Kidney capillary endothelial cell (primary cell): ENCODE measurements around the gene CDK8.
"Not testable (repeated sequence)": the region's sequence is repeated elsewhere in the genome, so short reads cannot be mapped to it uniquely, and the experiment has no call there.

Experiments used
- DNase-seq: peaks from one replicate; pipeline ENCODE4 v3.0.0-alpha.2; 2018; ENCODE audit warnings: low spot score

CDK8 gene

GRCh38 chr13:26253787-26254582 is at the start of gene CDK8:
Gene CDK8, plus strand, starts transcription at chr13:26254129. Its CDS starts 513 bp downstream, at chr13:26254642.
- DNase-seq = peak; percentile 75

GRCh38 chr13:26208287-26208686 is 45.6 kb upstream of the CDK8 start:
- DNase-seq = no peak

- no peak for DNase-seq
These were observed 40.6 kb upstream of the CDK8 start for GRCh38 chr13:26213345-26213744.

GRCh38 chr13:26213982-26214381 is 39.9 kb upstream of the CDK8 start:
- DNase-seq = no peak

- DNase-seq = no peak
These were observed 37.9 kb upstream of the CDK8 start for GRCh38 chr13:26216042-26216441.

GRCh38 chr13:26219726-26220125 is 34.2 kb upstream of the CDK8 start:
- no peak for DNase-seq

GRCh38 chr13:26220575-26220974 is 33.4 kb upstream of the CDK8 start:
- DNase-seq = peak; percentile 18

GRCh38 chr13:26221399-26221720 is 32.6 kb upstream of the CDK8 start:
- DNase-seq = no peak

- DNase-seq = peak; percentile 99
These were observed 32.0 kb upstream of the CDK8 start, which contains the start of gene RNF6 for GRCh38 chr13:26221721-26222519. Gene RNF6, minus strand, starts transcription at chr13:26222314. Its CDS starts 2,665 bp downstream, at chr13:26219649.

GRCh38 chr13:26222520-26223046 is 31.3 kb upstream of the CDK8 start:
- DNase-seq = peak; percentile 47

- DNase-seq = no peak
These were observed 27.9 kb upstream of the CDK8 start for GRCh38 chr13:26225896-26226617.

- DNase-seq = no peak
These were observed 26.6 kb upstream of the CDK8 start for GRCh38 chr13:26227166-26227971.

GRCh38 chr13:26228096-26228495 is 25.8 kb upstream of the CDK8 start:
- DNase-seq = no peak

GRCh38 chr13:26229080-26229615 is 24.8 kb upstream of the CDK8 start:
- no peak for DNase-seq

- DNase-seq = no peak
These were observed 23.2 kb upstream of the CDK8 start for GRCh38 chr13:26230703-26231102.

- no peak for DNase-seq
These were observed 17.6 kb upstream of the CDK8 start for GRCh38 chr13:26236296-26236695.

GRCh38 chr13:26246154-26246553 is 7.8 kb upstream of the CDK8 start:
- DNase-seq = no peak

- no peak for DNase-seq
These were observed 6.9 kb upstream of the CDK8 start for GRCh38 chr13:26247011-26247410.

GRCh38 chr13:26247608-26248007 is 6.3 kb upstream of the CDK8 start:
- no peak for DNase-seq

GRCh38 chr13:26249551-26249950 is 4.4 kb upstream of the CDK8 start:
- no peak for DNase-seq

- not testable (repeated sequence) for DNase-seq
These were observed 1.9 kb upstream of the CDK8 start for GRCh38 chr13:26252006-26252405.
